DMS53 treated with DMSO at 0.1 percent for 48 hours (cell line): ENCODE results near the gene TNNC2.

ENCODE experiments used
- DNase-seq: peaks from one replicate; lab custom pipeline; 2025; ENCODE audit not compliant: unreplicated experiment; lab: John Stamatoyannopoulos, UW

TNNC2 gene

DNA sequence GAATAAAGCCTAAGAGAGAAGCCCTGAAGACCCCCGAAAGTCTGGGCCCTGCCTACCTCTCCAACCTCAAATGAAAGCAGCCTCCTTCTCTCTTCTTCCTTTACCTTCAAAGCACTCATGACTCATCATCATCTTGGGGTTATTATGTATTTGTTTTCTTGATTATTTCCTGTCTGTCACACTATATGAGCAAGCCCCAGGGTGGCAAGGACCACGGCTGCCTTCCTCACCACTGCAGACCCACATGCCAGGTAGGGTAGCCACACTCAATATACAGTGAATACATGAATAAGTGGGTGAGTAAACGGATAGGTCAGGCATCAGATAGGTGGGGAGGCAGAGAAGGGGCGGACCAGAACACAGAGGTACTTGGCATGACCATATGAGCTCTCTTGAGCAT is 44.2 kb downstream of the TNNC2 start:
- peak; percentile 54 for DNase-seq

DNA sequence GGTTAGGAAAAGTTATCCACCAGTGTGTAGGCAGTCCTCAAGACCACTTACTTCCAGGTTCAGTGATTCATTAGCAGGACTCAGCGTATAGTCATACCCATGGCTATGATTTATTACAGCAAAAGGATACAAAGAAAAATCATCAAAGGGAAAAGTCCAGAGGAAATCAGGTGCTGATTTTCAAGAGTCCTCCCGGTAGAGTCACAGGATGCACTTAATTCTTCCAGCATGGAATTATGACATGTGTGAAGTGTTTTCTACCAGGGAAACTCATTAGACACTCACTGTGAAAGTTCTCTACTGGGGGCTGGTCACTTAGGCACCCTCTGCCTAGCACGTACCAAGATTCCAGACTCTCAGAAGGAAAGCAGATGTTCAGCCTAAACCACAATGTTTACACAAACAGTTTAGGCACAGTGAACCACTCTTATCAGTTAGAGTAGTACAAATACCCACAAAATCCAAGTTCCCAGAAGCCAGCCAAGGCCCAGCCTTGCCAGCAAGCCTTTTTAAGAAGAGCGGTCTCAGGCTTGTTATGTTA is 45.7 kb downstream of the TNNC2 start:
- DNase-seq, result peak; percentile 21

DNA sequence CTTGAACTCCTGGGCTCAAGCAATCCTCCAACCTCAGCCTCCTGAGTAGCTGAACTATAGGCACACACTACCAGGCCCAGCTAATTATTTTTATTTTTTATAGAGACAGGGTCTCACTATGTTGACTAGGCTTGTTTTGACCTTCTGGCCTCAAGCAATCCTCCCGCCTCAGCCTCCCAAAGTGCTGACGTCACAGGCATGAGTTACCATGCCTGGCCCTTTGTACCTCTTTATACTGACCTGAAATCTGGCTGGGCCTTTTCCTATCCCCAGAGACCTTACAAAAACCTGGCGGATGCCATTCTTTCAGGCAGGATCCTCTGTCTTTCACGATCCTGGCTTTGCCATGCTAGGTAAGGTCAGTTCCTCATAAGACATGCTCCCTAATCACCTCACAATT is 47.0 kb downstream of the TNNC2 start:
- no peak for DNase-seq

DNA sequence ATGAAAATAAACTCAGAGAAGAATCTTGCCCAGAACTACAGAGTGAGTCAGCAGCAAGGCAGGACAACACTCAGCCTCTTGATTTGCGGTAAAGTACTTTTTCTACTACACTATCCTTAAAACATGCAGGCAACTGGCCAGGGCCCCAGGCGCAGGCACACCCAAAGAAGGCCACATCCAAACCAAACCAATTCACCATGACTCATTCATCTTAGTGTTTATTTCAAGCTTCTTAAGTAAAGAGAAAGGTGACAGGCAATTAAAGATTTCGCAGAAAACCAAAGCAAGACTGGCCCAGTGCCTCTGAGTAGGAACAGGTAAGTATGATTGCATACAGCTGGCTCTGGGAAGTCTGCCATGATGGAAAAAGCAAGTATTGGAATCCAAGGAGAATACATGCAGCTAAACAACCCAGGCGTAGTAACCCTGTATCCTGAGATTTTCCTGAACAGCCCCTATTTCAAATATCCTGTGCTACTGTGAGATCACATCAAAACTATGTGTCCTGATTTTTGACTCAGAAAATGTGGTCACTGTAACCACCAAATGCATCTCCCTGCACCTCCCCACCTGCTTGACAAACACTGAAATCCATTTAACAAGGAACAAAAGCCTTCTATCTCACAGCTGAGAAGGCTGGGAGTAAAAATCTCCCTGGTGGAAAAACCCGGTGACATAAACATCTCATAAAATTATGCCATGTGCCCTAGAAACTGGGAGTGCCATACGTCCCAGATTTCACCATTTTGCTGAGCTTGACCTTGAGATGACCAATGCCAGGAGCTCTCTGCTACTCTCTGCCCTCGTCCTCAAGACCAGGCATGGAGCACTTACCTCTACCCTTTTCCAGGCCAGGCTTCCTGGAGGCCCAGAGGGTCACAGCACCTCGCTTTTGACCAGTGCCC is 47.8 kb downstream of the TNNC2 start:
- DNase-seq, result peak; percentile 31

DNA sequence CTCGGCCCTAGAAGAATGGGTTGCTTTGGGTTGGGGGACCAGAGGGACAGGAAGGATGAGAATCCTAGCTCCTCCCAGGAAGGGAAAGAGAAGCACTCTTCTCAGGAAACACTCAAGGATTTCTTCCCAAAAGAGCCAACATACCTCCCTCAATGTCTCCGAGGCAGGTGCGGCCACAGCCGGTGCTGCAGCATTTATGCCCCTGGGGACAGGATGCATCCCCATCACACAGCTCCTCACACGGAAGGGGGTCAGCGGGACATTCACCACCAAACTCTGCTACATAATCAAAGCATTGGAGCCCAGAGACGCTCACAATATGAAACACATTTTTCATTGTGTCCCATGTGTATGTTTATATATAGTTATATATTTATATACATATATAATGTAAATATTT is 50.2 kb downstream of the TNNC2 start:
- DNase-seq, result no peak

DNA sequence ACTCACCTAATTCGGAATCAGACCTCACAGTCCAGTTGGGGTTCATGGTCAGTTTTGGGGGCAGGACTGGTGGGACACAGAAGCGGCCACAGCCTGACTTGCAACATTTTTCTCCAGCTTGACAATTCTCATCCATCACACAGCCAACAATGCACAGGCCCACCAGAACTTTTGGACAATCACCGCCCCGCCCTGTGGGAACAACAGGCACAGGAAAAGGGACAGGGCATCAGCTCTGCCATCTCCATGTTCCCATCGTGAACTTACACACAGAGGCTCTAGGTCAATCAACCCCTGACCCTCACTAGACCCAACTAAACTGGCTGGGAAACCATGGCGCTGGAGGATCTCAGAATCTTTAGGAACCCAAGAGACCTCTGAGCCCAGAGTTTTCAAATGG is 51.7 kb downstream of the TNNC2 start:
- DNase-seq, result no peak

DNA sequence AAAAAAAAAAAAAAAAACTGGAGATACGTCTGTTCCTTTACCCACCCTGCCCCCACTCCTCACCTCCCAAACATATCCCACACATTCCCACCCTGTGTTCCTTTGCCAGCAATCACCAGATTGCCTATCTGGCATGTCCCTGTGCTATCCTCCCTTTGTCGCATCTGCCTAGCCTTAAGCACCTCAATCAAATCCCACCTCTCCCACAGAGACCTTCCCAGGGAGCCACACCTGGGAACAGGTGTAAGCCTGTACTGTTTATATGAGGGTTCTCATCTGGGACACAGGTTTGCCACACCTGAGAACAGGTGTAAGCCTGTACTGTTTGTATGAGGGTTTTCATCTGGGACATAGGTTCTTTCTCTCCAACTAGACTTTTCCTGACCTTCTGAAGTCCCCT is 52.2 kb downstream of the TNNC2 start:
- DNase-seq, result no peak
